ENCODE results near the gene SNRPB.
"Not testable (repeated sequence)": the region's sequence is repeated elsewhere in the genome, so short reads cannot be mapped to it uniquely, and the experiment has no call there.

Gene SNRPB

DNA sequence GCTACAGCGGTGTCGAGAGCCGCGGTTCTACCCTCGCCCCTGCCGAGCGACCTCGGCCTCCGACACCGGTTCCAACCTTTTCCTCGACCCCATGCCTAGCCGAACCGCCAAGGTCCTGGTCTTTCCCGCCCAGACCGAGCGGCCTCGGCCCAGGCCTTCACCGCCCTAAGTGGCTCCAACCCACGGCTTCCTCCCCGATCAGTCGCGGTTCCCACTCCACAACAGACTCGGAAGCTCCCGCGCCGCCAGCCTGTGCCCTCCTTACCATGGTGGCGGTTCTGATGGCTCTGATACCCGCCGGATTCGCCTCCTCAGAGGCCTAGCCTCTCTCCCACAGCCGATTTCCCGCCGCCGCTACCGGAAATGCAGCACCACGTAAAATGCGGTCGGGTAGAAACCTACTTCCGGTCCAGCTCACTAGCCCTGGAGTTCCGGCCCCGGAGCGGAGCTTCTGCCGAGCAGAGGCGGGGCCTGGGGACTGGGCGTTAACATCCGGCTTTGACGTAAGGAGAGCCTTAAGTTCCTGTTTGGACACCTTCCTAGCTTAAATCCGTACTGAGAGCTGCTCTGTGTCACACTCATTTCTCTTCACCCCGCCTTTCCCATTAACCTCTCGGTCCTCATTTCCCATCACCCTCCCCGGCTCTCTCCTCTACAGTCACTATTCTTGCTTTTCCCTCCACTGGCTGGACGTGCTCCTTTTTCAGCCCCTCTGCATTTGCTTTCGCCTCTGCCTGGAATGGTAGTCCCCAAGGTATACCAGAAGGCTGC, at the start of gene SNRPB:
Gene SNRPB, minus strand, starts transcription at position 367 of the 771 bp plus-strand sequence. Its CDS starts 99 bp downstream, at position 268.
- Mint-ChIP-seq H3K27ac (peak within 1 kb of the TSS; percentile 100), H3K4me1 (ENCODE audit: low read depth) (peaks cover 45% of the 10 kb centered on the region), H3K9me3 (ENCODE audit: low read depth) (no peaks in the 10 kb centered on the region), H3K27me3 (no peaks in the 10 kb centered on the region), H3K36me3 (peaks cover 11% of the 10 kb centered on the region), H3K4me3 (peak within 1 kb of the TSS; percentile 99)

DNA sequence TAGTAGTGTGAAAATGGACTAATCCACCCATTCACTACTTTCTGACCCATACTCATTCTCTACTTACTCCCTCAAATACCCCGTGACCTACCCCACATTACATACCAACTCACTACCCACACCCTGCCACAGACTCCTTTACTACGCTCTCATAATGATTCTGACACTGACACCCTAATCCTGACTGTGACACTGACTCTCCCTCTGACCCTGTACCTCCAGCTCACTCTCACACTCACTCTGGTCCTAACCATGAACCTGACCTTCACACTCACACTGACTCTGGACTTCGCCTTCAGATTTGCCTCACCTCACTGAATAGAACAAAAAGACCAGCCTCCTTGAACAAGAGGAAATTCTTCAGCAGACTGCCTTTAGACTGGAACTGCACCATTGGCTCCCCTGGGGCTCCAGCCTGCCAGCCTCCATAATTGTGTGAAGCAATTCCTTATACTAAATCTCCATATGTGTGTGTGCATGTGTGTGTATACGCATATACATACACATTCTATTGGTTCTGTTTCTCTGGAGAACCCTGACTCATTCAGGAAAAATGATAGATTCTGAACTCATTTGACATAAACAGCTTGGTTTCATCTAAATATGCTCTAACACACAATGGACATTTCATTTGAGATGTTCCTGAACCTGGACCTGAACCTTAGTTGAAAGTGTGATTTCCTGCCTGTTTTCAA, 48.7 kb upstream of the SNRPB start:
- H3K27ac Mint-ChIP-seq = no peak overlapping the region
- no peaks in the 10 kb centered on the region for H3K9me3 Mint-ChIP-seq (ENCODE audit: low read depth)
- H3K4me3 Mint-ChIP-seq = no peak overlapping the region
- H3K36me3 Mint-ChIP-seq = no peaks in the 10 kb centered on the region
- H3K4me1 Mint-ChIP-seq (ENCODE audit: low read depth) = peaks cover 6% of the 10 kb centered on the region
- H3K27me3 Mint-ChIP-seq = no peaks in the 10 kb centered on the region

DNA sequence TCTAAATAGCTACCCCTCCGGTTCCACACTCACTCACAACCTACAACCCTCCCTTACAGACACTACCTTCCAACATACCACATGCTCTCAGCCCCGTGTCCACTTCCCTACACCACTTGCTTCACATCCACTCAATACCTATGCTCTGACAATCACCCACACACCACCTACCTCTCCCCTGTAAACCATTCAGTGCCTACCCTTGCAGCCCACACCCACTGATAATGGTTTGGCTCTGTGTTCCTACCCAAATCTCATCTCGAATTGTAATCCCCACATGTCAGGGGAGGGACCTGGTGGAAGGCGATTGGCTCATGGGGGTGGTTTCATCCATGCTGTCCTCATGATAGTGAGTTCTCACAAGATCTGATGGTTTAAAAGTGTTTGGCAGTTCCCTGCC, 48.0 kb upstream of the SNRPB start:
- Mint-ChIP-seq H3K27ac (no peak overlapping the region), H3K9me3 (ENCODE audit: low read depth) (no peaks in the 10 kb centered on the region), H3K4me3 (no peak overlapping the region), H3K27me3 (no peaks in the 10 kb centered on the region), H3K4me1 (ENCODE audit: low read depth) (peaks cover 3% of the 10 kb centered on the region), H3K36me3 (no peaks in the 10 kb centered on the region)

DNA sequence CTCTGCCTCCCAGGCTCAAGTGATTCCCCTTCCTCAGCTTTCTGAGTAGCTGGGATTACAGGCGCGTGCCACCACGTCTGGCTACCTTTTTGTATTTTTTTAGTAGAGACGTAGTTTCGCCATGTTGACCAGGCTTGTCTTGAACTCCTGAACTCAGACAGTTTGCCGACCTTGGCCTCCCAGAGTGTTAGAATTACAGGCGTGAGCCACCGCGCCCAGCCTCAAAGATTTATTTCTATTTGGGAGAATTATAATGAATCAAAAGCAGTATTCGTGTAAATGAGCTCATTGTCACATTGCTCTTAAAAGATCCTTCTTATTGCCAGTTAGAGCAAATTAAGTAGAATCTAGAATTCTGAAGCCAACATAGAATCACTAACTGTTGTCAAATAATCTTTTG, 47.5 kb upstream of the SNRPB start:
- no peak overlapping the region for H3K27ac Mint-ChIP-seq
- no peaks in the 10 kb centered on the region for H3K9me3 Mint-ChIP-seq (ENCODE audit: low read depth)
- H3K4me1 Mint-ChIP-seq (ENCODE audit: low read depth) = peaks cover 3% of the 10 kb centered on the region
- H3K4me3 Mint-ChIP-seq = no peak overlapping the region
- no peaks in the 10 kb centered on the region for H3K27me3 Mint-ChIP-seq
- no peaks in the 10 kb centered on the region for H3K36me3 Mint-ChIP-seq

DNA sequence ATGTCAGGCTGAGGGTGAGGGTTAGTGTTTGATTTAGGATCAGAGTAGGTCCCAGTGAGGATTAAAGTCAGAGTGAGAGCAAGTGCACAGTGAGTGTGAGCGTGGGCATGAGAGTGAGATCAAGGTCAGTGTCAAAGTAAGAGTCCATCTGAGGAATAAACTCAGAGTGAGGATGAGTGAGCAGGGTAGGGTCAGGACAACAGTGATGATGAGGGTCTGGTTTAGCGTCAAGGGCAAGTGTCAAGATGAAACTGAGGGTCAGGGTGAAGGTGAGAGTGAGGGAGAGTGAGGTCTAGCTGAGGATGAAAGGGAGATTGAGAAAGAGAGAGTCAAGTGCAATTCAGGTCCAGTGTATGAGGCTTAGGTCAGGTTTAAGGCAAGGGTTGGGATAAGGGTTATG, 45.8 kb upstream of the SNRPB start:
- Mint-ChIP-seq H3K27me3 (peaks cover 7% of the 10 kb centered on the region), H3K4me1 (ENCODE audit: low read depth) (no peaks in the 10 kb centered on the region), H3K27ac (no peak overlapping the region), H3K4me3 (no peak overlapping the region), H3K36me3 (no peaks in the 10 kb centered on the region), H3K9me3 (ENCODE audit: low read depth) (no peaks in the 10 kb centered on the region)

DNA sequence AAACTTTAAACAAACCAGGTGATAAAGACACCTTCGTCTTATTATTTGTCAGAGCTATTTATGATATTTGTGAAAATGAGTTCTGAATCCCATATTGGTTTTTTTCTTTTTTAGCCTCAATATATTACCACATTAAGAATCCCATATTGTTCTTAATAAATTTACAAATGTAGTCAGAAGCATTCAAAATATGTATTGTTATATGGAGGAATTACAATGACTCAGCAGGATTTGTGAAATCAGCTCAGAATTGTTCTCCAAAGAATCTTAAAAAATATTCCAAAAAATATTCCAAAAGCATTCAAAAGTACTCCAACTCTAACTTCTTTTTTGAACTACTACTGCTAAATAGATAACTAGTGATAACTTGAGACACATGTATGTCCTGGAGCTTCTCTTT, 44.6 kb upstream of the SNRPB start:
- Mint-ChIP-seq H3K27ac (no peak overlapping the region), H3K4me1 (ENCODE audit: low read depth) (no peaks in the 10 kb centered on the region), H3K4me3 (no peak overlapping the region), H3K9me3 (ENCODE audit: low read depth) (no peaks in the 10 kb centered on the region), H3K27me3 (peaks cover 8% of the 10 kb centered on the region), H3K36me3 (no peaks in the 10 kb centered on the region)

DNA sequence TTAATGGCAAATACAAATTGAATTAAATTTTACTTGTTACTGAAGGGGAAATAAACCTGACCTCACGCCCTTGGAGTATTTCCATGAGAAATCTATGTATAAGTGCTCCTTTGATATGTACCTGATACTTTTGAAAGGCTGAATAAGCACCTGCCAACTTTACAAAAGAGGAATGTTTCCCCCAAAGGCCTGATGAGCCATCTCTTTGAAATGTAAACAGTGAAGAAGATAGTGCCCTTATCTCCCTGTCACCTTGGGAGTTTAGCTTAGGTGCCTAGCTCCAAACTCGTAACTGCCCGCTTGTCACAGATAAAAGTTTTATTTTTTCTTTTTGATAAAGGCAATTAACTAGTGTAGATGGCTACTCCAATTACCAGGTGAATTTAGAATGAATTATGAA, 39.2 kb upstream of the SNRPB start:
- Mint-ChIP-seq H3K36me3 (peaks cover 4% of the 10 kb centered on the region), H3K27ac (no peak overlapping the region), H3K27me3 (peaks cover 8% of the 10 kb centered on the region), H3K4me3 (peak overlapping the region; percentile 20), H3K4me1 (ENCODE audit: low read depth) (peaks cover 24% of the 10 kb centered on the region), H3K9me3 (ENCODE audit: low read depth) (no peaks in the 10 kb centered on the region)

DNA sequence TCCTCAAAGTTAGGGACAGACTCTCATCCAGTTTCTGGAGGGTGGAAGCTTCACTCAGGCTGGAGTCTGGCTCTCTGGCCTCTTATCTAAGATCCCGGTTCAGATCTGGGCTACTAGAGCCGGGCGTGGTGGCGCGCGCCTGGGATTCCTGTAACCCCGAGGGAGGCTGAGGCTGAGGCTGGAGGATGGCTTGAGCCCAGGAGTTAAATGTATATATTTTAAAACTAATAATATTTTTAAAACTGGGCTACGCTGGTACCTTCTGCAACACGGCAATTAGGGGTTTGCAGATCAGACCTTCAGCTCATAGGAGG, 38.8 kb upstream of the SNRPB start:
- peak overlapping the region; percentile 100 for H3K4me3 Mint-ChIP-seq
- H3K27ac Mint-ChIP-seq = peak overlapping the region; percentile 99
- no peaks in the 10 kb centered on the region for H3K9me3 Mint-ChIP-seq (ENCODE audit: low read depth)
- peaks cover 6% of the 10 kb centered on the region for H3K36me3 Mint-ChIP-seq
- H3K4me1 Mint-ChIP-seq (ENCODE audit: low read depth) = peaks cover 26% of the 10 kb centered on the region
- H3K27me3 Mint-ChIP-seq = peaks cover 8% of the 10 kb centered on the region

DNA sequence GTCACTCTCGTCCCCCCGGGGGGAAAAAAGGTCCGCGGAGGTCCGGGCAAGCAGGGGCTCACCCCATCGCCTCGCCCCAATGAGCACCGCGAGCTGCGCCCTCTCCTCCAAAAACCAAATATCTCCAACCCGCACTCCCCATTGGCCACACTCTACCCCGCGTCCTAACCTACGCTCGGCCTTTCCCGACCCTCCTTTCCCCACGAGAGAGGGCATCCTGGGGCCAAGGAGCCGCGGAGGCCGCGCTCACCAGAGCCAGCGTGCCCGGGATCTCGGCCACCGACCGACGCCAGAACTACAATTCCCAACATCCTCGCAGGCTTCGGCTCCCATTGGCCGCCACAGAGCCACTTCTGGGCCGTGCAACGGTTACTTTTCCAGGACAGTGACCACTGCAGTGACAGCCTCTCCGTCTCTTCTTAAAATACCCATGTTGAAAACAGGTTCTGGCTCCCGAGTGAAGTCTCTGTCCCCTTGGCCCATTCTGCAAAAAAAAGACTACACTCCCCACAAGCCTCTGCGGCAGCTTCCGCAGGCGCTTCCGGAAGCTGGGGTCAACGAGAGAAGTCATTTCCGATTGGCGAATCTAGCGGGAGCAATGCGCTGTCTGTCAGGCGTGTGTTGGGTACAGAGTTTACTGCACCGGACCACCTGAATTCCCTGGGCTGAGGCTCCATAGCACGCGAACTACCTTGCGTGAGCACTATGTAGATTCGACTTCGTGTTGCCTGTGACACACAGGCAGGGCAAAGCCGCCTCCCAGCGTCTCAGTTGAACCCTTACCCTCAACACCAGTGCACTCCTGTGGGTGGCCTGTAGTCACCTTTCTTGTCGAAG, 38.3 kb upstream of the SNRPB start, which contains the start of gene ZNF343:
Gene ZNF343, minus strand, starts transcription at position 285 of the 837 bp plus-strand sequence. CDS start 15,020 bp downstream, outside the sequence.
- H3K27ac Mint-ChIP-seq = peak within 1 kb of the TSS; percentile 99
- peaks cover 26% of the 10 kb centered on the region for H3K4me1 Mint-ChIP-seq (ENCODE audit: low read depth)
- H3K27me3 Mint-ChIP-seq = peaks cover 8% of the 10 kb centered on the region
- no peaks in the 10 kb centered on the region for H3K9me3 Mint-ChIP-seq (ENCODE audit: low read depth)
- H3K36me3 Mint-ChIP-seq = peaks cover 6% of the 10 kb centered on the region
- peak within 1 kb of the TSS; percentile 100 for H3K4me3 Mint-ChIP-seq

DNA sequence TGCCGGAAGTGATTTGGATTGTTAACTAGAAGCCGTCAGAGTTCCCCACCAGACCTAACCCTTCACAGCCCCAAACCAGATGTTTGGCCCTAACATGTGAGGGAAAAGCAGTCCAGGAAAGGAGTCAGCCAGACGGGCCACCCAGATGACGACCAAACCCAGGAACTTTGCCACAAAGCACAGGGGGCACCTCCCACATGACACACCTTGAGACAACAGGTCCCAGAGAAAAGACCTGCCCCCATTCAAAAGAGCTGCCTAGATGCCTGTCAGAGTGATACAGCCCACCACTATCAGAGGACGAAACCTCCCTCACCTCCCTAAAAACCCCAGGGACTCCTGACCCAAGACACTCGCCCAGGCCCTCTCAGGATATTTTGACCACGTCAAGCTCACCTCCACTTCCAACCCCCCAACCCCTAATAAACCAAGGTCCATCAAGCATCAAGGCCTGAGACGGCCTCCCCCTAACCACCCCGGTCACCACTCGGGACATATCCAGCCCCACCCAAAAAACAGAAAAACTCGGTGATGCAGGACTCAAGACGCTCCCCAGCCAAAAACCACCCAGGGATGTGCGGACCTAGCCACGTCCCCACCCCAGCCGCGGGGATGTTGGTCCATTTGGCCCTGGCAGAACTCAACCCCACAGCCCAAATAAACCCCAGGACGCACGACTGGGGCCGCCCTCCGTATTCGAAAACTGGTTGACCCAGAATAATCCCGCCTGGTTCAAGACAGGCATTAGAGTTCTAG, 37.5 kb upstream of the SNRPB start:
- no peaks in the 10 kb centered on the region for H3K9me3 Mint-ChIP-seq (ENCODE audit: low read depth)
- H3K27ac Mint-ChIP-seq = peak overlapping the region; percentile 99
- H3K27me3 Mint-ChIP-seq = peaks cover 8% of the 10 kb centered on the region
- H3K4me3 Mint-ChIP-seq = peak overlapping the region; percentile 100
- H3K4me1 Mint-ChIP-seq (ENCODE audit: low read depth) = peaks cover 28% of the 10 kb centered on the region
- H3K36me3 Mint-ChIP-seq = peaks cover 7% of the 10 kb centered on the region

DNA sequence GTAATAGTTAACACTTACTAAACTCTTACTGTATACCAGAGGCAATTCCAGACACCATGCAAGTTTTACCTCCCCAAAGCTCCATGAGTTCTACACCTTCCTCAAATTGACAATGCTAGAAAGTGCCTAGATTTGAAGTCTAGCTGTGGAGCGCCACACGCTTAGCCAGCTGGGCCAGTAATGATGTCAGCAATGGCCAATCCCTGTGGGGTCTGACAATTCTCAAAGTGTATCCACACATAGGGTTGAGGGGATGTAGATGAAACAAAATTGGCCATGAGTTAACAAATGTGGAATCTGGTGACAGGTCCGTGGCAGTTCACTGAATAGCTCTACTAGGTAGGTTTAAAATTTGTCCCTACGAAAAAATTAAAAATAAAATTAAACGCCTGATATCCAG, 36.9 kb upstream of the SNRPB start:
- Mint-ChIP-seq H3K4me3 (peak overlapping the region; percentile 100), H3K4me1 (ENCODE audit: low read depth) (peaks cover 30% of the 10 kb centered on the region), H3K27me3 (peaks cover 8% of the 10 kb centered on the region), H3K36me3 (peaks cover 9% of the 10 kb centered on the region), H3K27ac (no peak overlapping the region), H3K9me3 (ENCODE audit: low read depth) (no peaks in the 10 kb centered on the region)

DNA sequence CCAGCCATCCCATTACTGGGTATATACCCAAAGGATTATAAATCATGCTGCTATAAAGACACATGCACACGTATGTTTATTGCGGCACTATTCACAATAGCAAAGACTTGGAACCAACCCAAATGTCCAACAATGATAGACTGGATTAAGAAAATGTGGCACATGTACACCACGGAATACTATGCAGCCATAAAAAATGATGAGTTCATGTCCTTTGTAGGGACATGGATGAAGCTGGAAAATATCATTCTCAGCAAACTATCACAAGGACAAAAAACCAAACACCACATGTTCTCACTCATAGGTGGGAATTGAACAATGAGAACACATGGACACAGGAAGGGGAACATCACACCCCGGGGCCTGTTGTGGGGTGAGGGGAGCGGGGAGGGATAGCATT, 35.8 kb upstream of the SNRPB start:
- H3K36me3 Mint-ChIP-seq; H3K9me3 Mint-ChIP-seq (ENCODE audit: low read depth); H3K27ac Mint-ChIP-seq; H3K27me3 Mint-ChIP-seq; H3K4me3 Mint-ChIP-seq: not testable (repeated sequence)
- H3K4me1 Mint-ChIP-seq (ENCODE audit: low read depth) = peaks cover 31% of the 10 kb centered on the region

DNA sequence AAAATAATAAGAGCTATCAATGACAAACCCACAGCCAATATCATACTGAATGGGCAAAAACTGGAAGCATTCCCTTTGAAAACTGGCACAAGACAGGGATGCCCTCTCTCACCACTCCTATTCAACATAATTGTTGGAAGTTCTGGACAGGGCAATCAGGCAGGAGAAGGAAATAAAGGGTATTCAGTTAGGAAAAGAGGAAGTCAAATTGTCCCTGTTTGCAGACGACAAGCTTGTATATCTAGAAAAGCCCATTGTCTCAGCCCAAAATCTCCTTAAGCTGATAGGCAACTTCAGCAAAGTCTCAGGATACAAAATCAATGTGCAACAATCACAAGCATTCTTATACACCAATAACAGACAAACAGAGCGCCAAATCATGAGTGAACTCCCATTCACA, 34.2 kb upstream of the SNRPB start:
- H3K27me3 Mint-ChIP-seq; H3K9me3 Mint-ChIP-seq (ENCODE audit: low read depth); H3K36me3 Mint-ChIP-seq; H3K27ac Mint-ChIP-seq; H3K4me3 Mint-ChIP-seq: not testable (repeated sequence)
- H3K4me1 Mint-ChIP-seq (ENCODE audit: low read depth) = peaks cover 31% of the 10 kb centered on the region

DNA sequence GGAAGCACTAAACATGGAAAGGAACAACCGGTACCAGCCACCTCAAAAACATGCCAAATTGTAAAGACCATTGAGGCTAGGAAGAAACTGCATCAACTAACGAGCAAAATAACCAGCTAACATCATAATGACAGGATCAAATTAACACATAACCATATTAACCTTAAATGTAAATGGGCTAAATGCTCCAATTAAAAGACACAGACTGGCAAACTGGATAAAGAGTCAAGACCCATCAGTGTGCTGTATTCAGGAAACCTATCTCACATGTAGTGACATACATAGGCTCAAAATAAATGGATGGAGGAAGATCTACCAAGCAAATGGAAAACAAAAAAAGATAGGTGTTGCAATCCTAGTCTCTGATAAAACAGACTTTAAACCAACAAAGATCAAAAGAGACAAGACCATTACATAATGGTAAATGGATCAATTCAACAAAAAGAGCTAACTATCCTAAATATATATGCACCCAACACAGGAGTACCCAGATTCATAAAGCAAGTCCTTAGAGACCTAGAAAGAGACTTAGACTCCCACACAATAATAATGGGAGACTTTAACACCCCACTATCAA, 32.3 kb upstream of the SNRPB start:
- not testable (repeated sequence) for H3K9me3 Mint-ChIP-seq (ENCODE audit: low read depth); H3K4me3 Mint-ChIP-seq; H3K27me3 Mint-ChIP-seq; H3K27ac Mint-ChIP-seq; H3K36me3 Mint-ChIP-seq
- peaks cover 22% of the 10 kb centered on the region for H3K4me1 Mint-ChIP-seq (ENCODE audit: low read depth)
